Right renal pelvis (tissue), 4 donors: ENCODE results near the gene CD7. TPM values are rescaled to one million over a fixed set of nuclear protein-coding genes. Genes with fewer than 3 reads are reported as not detected.

Source experiments
- DNase-seq, 4 donors: peaks; one replicate each; pipeline ENCODE4 v3.0.0-alpha.2; 2013; ENCODE audit warnings: low read depth in 4 of 4, low spot score in 3 of 4, missing footprints in 1 of 4
- polyA plus RNA-seq, 4 donors: library from polyadenylated mRNA; unstranded; fragments of 120-200 nt; gene quantifications; one replicate each; pipeline ENCODE4 v1.2.1, GENCODE V29; 2013; ENCODE audit not compliant: insufficient read length in 4 of 4

CD7 gene
- polyA plus RNA-seq, 4 donors: 0.19 to 0.72 (median 0.54) TPM

GRCh38 chr17:82282239-82283207 lies 34.9 kb downstream of the CD7 start:
- no peak for DNase-seq

DNA sequence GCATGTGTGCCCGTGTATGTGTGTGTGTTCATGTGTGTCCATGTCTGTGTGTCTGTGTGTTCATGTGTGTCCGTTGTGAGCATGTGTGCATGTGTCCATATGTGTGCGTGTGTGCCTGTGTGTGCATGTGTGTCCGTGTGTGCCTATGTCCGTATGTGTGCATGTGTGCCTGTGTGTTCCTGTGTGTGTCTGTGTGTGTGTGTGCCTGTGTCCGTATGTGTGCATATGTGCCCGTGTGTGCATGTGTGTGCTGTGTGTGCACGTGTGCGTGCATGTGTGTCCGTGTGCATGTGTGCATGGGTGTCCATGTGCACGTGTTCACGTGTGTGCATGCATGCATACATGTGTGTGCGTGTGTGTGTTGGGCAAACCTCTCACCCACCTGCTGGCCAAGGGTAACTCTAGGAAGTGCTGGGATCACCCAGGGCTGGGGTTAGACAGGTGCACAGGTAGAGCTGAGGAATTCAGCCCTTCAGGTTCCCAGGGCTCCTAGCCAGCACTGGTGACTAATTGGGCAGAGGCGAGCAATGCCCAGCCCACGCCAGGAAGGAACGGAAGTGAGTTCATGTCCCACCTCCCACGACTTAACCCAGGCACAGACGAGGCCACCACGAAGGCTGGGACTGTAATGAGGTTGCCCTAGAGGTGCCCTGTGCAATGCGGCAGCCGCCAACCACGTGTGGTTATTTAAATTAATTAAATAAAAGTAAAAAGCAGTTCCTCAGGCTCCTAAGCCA lies 35.7 kb downstream of the CD7 start:
- no peak for DNase-seq

DNA sequence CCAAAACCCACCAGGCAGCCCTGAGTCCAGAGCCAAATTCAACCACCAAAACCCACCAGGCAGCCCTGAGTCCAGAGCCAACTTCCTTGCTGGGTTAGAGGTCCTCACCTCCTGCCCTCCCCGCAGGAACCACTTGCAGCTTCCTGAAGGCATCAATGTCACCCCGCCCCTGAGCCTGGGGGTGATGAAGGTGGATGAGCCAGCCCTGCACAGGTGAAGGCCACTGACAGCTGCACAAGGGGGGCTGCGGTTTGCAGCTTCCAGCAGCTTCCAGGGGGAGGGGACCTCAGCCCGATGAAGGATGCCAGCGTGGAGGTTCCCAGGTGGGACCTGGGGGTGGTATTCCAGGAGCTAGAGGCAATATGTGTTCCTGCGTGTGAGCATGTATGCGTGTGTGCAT lies 36.3 kb downstream of the CD7 start:
- DNase-seq: no peak

DNA sequence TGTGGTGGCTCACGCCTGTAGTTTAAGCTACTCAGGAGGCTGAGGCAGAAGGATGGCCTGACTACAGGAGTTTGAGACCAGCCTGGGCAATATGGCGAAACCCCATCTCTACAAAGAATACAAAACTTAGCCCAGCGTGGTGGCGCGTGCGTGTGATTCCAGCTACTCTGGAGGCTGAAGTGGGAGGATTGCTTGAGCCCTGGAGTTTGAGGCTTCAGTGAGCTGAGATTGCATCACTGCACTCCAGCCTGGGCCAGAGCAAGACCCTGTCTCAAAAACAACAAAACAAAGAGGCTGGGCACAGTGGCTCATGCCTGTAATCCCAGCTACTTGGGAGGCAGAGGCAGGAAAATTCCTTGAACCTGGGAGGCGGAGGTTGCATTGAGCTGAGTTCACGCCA lies 36.9 kb downstream of the CD7 start:
- no peak for DNase-seq

DNA sequence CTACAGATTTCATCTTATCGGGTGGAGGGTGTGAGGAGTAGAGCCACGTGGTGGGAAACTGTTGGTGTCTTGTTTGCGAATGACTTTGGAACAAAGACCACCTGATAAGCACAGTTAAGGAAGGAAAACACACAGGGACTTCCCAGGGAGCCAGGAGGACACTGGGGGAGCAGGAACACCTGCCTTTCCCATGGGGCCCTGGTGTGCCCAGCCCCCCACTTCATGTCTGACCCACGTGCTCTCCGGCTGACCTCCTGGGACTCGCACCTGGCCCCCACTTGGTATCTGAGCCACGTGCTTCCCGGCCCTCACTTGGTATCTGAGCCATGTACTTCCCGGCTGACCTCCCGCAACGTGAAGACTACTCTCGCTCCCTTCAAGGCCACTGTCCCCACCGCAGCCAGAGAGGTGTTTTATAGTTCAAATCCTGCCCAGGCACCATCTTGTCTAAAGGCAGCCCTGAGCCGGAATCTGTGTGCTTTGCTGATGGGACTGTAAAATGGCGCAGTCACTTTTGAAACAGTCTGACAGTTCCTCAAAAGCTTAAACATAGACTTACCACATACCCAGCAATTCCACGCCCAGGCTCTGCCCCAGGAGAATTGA lies 38.5 kb downstream of the CD7 start:
- no peak for DNase-seq

DNA sequence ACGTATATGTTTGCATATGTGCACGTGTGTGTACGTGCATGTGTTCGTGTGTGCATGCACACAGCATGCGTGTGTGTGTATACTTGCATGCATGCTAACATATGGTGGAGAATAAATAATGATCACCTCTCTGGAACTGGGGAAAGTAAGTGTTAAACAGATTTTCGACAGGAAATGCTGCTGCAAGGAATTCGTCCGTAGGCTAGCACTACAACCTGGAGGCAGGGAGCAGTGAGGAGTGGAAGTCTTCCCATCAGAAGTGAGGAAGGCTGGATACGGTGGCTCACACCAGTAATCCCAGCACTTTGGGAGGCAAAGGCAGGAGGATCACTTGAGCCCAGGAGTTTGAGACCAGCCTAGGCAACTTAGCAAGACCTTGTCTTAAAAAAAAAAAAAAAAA lies 39.1 kb downstream of the CD7 start:
- DNase-seq: no peak

- no peak for DNase-seq
Observed at GRCh38 chr17:82277851-82278250, 39.6 kb downstream of the CD7 start.

GRCh38 chr17:82276938-82277337 lies 40.5 kb downstream of the CD7 start:
- DNase-seq: no peak

- DNase-seq: no peak
Observed at GRCh38 chr17:82275326-82275725, 42.1 kb downstream of the CD7 start.

- DNase-seq: no peak
Observed at GRCh38 chr17:82274134-82275020, 43.0 kb downstream of the CD7 start.

DNA sequence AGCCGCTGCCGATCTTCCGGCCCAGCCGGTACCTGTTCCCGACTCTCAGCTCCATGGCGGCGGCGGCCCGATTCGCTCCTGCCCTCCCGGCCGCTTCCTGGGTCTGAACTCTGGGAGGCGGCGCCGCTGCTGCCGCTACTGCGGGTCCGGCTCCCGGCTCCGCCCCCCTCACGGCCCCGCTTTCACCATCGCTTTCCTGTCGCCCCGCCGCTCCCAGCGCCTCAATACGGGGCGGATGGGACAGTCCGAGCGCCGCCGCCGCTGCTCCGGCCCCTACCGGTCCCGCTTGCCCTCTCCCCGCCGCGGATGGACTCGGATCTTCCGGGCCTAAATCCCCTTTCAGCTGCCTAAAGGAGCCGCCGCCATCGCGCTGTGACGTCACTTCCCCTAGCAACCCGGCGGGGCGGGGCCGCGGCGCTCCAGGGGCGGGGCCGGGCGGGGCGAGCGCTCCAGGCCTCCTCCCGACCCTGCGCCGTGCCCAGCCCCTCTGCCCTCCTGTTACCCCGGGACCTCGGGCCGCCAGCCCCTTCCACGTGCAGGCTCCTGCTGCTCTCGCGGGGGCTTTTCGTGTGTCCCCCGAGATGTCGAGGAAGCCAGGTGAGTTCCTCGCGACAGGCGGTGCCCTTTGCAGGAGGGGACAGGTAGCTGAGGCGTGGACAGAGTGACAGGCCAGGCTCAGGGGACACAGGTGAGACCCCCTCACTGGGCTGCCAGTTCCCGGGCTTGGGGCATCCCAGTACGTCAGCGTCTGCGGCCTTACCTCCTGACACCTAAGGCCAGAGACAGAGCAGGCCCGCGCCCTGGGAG lies 43.9 kb downstream of the CD7 start, which contains the start of gene CSNK1D:
Gene CSNK1D (minus strand): TSS at position 374 of the 807 bp plus-strand sequence. CDS start 319 bp downstream, at position 55.
- peak; percentile 79 to 90 (median 82) for DNase-seq

GRCh38 chr17:82272495-82273326 lies 44.7 kb downstream of the CD7 start:
- DNase-seq: no peak

GRCh38 chr17:82271401-82271800 lies 46.0 kb downstream of the CD7 start:
- DNase-seq: no peak

- DNase-seq: no peak
Observed at GRCh38 chr17:82270651-82271050, 46.8 kb downstream of the CD7 start.

- no peak for DNase-seq
Observed at GRCh38 chr17:82269882-82270500, 47.4 kb downstream of the CD7 start.

GRCh38 chr17:82269138-82269881 lies 48.1 kb downstream of the CD7 start:
- no peak for DNase-seq
